HEK293 (cell line): ENCODE results near the gene SKAP1.

Source experiments
- CTCF ChIP-seq: fragments of 450-650 bp; formaldehyde crosslinking; IDR thresholded peaks from 2 replicates; pipeline ENCODE4 v1.5.1; 2016; ENCODE audit warnings: missing biosample characterization, missing genetic modification characterization
- KLF10 ChIP-seq: fragments of 450-650 bp; IDR thresholded peaks from 2 replicates; pipeline ENCODE4 v1.5.1; 2018; ENCODE audit warnings: missing biosample characterization, mild to moderate bottlenecking, missing genetic modification characterization
- YY1 ChIP-seq: fragments of 450-650 bp; formaldehyde crosslinking; IDR thresholded peaks from 2 replicates; pipeline ENCODE4 v1.5.1; 2018; ENCODE audit warnings: missing biosample characterization, missing genetic modification characterization
- ZNF140 ChIP-seq: fragments of 450-650 bp; formaldehyde crosslinking; IDR thresholded peaks from 2 replicates; pipeline ENCODE4 v1.5.1; 2016; ENCODE audit warnings: missing biosample characterization, missing genetic modification characterization
- ZNF623 ChIP-seq: fragments of 450-650 bp; formaldehyde crosslinking; IDR thresholded peaks from 2 replicates; pipeline ENCODE4 v1.5.1; 2016; ENCODE audit warnings: missing biosample characterization, missing genetic modification characterization
- ZNF830 ChIP-seq: fragments of 450-650 bp; IDR thresholded peaks from 2 replicates; pipeline ENCODE4 v1.5.0; 2018; ENCODE audit warnings: missing biosample characterization, missing genetic modification characterization, low read depth, mild to moderate bottlenecking, moderate library complexity

GRCh38 chr17:48374650-48375230 lies 55.3 kb downstream of the SKAP1 start:
- TF ChIP-seq ZNF830 (no peak), YY1 (tag by site-specific recombination) (no peak), CTCF (tag by site-specific recombination) (no peak), ZNF140 (tag by site-specific recombination) (no peak), ZNF623 (tag by site-specific recombination) (no peak), KLF10 (tag by site-specific recombination) (no peak)
